ENCODE measurements around the gene CDK5R2. TPM values are rescaled to one million over a fixed set of nuclear protein-coding genes. Genes with fewer than 3 reads are reported as not detected.

CDK5R2 gene
- total RNA-seq, 1 experiment from 2014 or later: 0.44 TPM

DNA sequence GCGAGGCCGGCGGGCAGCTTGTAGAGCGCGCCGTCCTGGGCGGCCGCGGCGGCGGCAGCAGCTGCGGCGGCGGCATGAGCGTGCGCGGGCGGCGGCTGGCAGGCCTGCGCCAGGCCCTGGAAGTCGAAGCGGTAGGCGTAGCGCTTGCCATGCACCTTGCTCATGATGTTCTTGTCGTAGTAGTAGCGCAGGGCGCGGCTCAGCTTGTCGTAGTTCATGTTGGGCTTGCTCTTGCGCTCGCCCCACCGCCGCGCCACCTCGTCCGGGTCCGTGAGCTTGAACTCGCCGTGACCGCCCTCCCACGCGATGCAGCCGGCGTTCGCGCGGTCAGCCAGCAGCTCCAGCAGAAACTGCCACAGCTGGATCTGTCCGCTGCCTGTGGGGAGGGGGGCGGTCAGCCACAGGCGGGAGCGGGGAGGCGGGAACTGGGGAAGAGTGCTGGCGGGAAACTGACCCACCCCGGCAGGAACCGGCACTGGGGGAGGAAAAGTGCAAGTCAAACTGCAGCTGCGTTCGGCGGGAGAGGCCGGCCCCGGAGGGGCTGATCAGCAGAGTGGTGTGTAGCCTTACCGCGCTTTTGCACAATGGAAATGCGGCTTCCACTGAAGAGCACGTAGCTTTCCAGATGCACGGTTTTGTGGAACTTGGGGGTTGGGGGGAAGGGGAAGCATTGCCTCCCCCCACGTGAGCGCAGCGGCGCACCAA lies 22.6 kb downstream of the CDK5R2 start:
- no peaks in the 10 kb centered on the region for H4K20me1 ChIP-seq (ENCODE audit: insufficient read depth)
- H3K79me2 ChIP-seq (ENCODE audit: insufficient read depth, low read length): no peaks in the 10 kb centered on the region
- H2AFZ ChIP-seq (ENCODE audit: low read depth, low read length, poor library complexity, severe bottlenecking): no peak overlapping the region
- no TSS peak for BruUV-seq (replicated peaks)
- ATAC-seq: no peak
- H3K27ac ChIP-seq (ENCODE audit: low read depth, low read length): no peak overlapping the region
- no peak overlapping the region for H3K4me2 ChIP-seq (ENCODE audit: low read length)
- ChIA-PET CTCF (interaction anchor here (2.3 kb wide), 2 partner anchors 20 to 173 kb away, joined by 36 to 42 read pairs; no protein-coding TSS in a partner anchor), POLR2A (no interaction called here), RAD21 (ENCODE audit: low non-redundant PET in 1 of 2, low total read pairs in 2 of 2, uncharacterized antibody in 2 of 2, unreplicated experiment in 2 of 2) (no interaction called here)
- H3K9me3 ChIP-seq (ENCODE audit: control insufficient read depth in 1 of 2, insufficient read depth in 1 of 2, low read depth in 1 of 2, low read length in 2 of 2): no peaks in the 10 kb centered on the region
- H3K27me3 ChIP-seq (ENCODE audit: insufficient read depth, low read length): 0 out of 2 replicates have a peak, but pooled peaks cover 7% of the 10 kb centered on the region
- TF ChIP-seq, protein P1, sequence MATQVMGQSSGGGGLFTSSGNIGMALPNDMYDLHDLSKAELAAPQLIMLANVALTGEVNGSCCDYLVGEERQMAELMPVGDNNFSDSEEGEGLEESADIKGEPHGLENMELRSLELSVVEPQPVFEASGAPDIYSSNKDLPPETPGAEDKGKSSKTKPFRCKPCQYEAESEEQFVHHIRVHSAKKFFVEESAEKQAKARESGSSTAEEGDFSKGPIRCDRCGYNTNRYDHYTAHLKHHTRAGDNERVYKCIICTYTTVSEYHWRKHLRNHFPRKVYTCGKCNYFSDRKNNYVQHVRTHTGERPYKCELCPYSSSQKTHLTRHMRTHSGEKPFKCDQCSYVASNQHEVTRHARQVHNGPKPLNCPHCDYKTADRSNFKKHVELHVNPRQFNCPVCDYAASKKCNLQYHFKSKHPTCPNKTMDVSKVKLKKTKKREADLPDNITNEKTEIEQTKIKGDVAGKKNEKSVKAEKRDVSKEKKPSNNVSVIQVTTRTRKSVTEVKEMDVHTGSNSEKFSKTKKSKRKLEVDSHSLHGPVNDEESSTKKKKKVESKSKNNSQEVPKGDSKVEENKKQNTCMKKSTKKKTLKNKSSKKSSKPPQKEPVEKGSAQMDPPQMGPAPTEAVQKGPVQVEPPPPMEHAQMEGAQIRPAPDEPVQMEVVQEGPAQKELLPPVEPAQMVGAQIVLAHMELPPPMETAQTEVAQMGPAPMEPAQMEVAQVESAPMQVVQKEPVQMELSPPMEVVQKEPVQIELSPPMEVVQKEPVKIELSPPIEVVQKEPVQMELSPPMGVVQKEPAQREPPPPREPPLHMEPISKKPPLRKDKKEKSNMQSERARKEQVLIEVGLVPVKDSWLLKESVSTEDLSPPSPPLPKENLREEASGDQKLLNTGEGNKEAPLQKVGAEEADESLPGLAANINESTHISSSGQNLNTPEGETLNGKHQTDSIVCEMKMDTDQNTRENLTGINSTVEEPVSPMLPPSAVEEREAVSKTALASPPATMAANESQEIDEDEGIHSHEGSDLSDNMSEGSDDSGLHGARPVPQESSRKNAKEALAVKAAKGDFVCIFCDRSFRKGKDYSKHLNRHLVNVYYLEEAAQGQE (IDR thresholded peaks at IDR 0.05; ENCODE audit: low read depth): no peak
- TF ChIP-seq EGR1 (IDR thresholded peaks at IDR 0.05; ENCODE audit: low read depth) (no peak), CEBPB (IDR thresholded peaks at IDR 0.05; ENCODE audit: low read depth) (no peak), EZH2 (IDR thresholded peaks at IDR 0.05) (no peak), ZFX (IDR thresholded peaks at IDR 0.05) (no peak), TCF7L2 (IDR thresholded peaks at IDR 0.05; ENCODE audit: borderline replicate concordance, extremely low read depth, insufficient read depth, insufficient read length) (no peak), YY1 (IDR thresholded peaks at IDR 0.05; ENCODE audit: extremely low read depth, insufficient replicate concordance, low read depth, low read length) (no peak), CTCF (IDR thresholded peaks at IDR 0.05 in 2 of 3, conservative IDR thresholded peaks at IDR 0.05 in 1 of 3; ENCODE audit: borderline replicate concordance in 1 of 3, insufficient read depth in 1 of 3, low read depth in 2 of 3, low read length in 2 of 3) (no peak), SIN3A (IDR thresholded peaks at IDR 0.05; ENCODE audit: low read depth) (no peak), MAX (IDR thresholded peaks at IDR 0.05) (no peak), POLR2A (IDR thresholded peaks at IDR 0.05; ENCODE audit: borderline replicate concordance, extremely low read depth, insufficient read depth, insufficient read length) (no peak), FOSL1 (IDR thresholded peaks at IDR 0.05; ENCODE audit: low read depth) (no peak), JUND (IDR thresholded peaks at IDR 0.05) (no peak), ELF1 (IDR thresholded peaks at IDR 0.05; ENCODE audit: borderline replicate concordance, low read depth) (no peak), CBX3 (IDR thresholded peaks at IDR 0.05; ENCODE audit: low read depth) (no peak)
- intact Hi-C loops (cut with micrococcal nuclease): loop anchor here (2.0 kb wide), 1 partner anchor 105 kb away; no protein-coding TSS in a partner anchor
- H3K9ac ChIP-seq (ENCODE audit: low read length): no peak overlapping the region
- H3K4me1 ChIP-seq (ENCODE audit: control insufficient read depth in 1 of 2, insufficient read depth in 2 of 2, low read length in 2 of 2): peaks cover 0 to 10% of the 10 kb centered on the region in 2 experiments; a peak in 1 of 4 replicates
- no peak overlapping the region for H3K4me3 ChIP-seq (replicated peaks in 1 of 2; ENCODE audit: low read depth in 1 of 2, low read length in 2 of 2)
- DNase-seq (ENCODE audit: low read depth, low spot score): no peak
- H3K36me3 ChIP-seq (ENCODE audit: control insufficient read depth in 1 of 2, insufficient read depth in 2 of 2, low read length in 2 of 2): no peaks in the 10 kb centered on the region
- H3K9me2 ChIP-seq (ENCODE audit: insufficient read depth): no peaks in the 10 kb centered on the region

Measured in HCT116 (cell line).